HCT116 (cell line): ENCODE results near the gene NOP16. TPM values are rescaled to one million over a fixed set of nuclear protein-coding genes. Genes with fewer than 3 reads are reported as not detected.

ENCODE experiments used
- ATAC-seq: fragments of 200-7000 bp; cut with Tn5 transposase; 2 replicates; pipeline ENCODE4 v1.9.1; 2020; ENCODE audit warnings: mild to moderate bottlenecking, moderate library complexity
- BruUV-seq: library from RNA; stranded (reverse); fragments of 400-500 nt; replicated peaks from 2 replicates; lab custom pipeline; 2021; lab: Mats Ljungman, UMichigan
- CTCF ChIA-PET: fragments of 300-600 bp; sonication (Branson Sonifier 250); formaldehyde crosslinking; loops from one replicate; lab custom pipeline; 2021; ENCODE audit warnings: antibody characterized with exemption; lab: Charles Lee
- POLR2A ChIA-PET: fragments of 300-600, 350-600 bp; sonication (Branson Sonifier 250); formaldehyde crosslinking; loops from one replicate; lab custom pipeline; 2021; ENCODE audit warnings: antibody characterized with exemption; lab: Charles Lee
- RAD21 ChIA-PET, 2 experiments: fragments of 300-600 bp; sonication (Branson Sonifier 250); formaldehyde crosslinking; loops; one replicate each; lab custom pipeline; 2023; ENCODE audit warnings: low total read pairs in 2 of 2; ENCODE audit not compliant: uncharacterized antibody in 2 of 2, unreplicated experiment in 2 of 2, low non-redundant PET in 1 of 2; lab: Charles Lee
- DNase-seq: peaks from one replicate; pipeline ENCODE4 v3.0.0-alpha.2; 2010; ENCODE audit warnings: low read depth, low spot score
- H2AFZ ChIP-seq: fragments of 200-600 bp; shearing (Covaris generic), sonication (generic); 2 replicates; pipeline ENCODE4 v1.6.1; 2017; ENCODE audit warnings: low read depth, mixed run types, mixed read lengths, antibody characterized with exemption, low read length; ENCODE audit not compliant: poor library complexity, severe bottlenecking
- H3K27ac ChIP-seq: 2 replicates; pipeline ENCODE4 v1.5.1; 2012; ENCODE audit warnings: low read depth, low read length
- H3K27me3 ChIP-seq: fragments of 200-600 bp; sonication (generic); 2 replicates; pipeline ENCODE4 v1.6.1; 2016; ENCODE audit warnings: mixed run types, low read length, mixed read lengths; ENCODE audit not compliant: insufficient read depth
- H3K36me3 ChIP-seq, 2 experiments: fragments of 200-500 bp in 1 of 2; fragments of 200-600 bp in 1 of 2; sonication (Bioruptor generic) in 1 of 2; sonication (generic) in 1 of 2; 2 replicates each; pipeline versions ENCODE4 v1.5.1 to v1.6.1; 2014 to 2016; ENCODE audit warnings: low read length in 2 of 2, inconsistent platforms in 1 of 2, mixed read lengths in 1 of 2, mixed run types in 1 of 2; ENCODE audit not compliant: insufficient read depth in 2 of 2, control insufficient read depth in 1 of 2
- H3K4me1 ChIP-seq, 2 experiments: fragments of 200-600 bp in 1 of 2; sonication (generic) in 1 of 2; 2 replicates each; pipeline versions ENCODE4 v1.5.1 to v1.6.1; 2012 to 2017; ENCODE audit warnings: low read length in 2 of 2, inconsistent platforms in 1 of 2, mild to moderate bottlenecking in 1 of 2, mixed read lengths in 1 of 2, mixed run types in 1 of 2, moderate library complexity in 1 of 2; ENCODE audit not compliant: insufficient read depth in 2 of 2, control insufficient read depth in 1 of 2
- H3K4me2 ChIP-seq: fragments of 200-600 bp; sonication (generic); 2 replicates; pipeline ENCODE4 v1.6.1; 2017; ENCODE audit warnings: mixed run types, low read length, mixed read lengths
- H3K4me3 ChIP-seq, 2 experiments: fragments of 200-600 bp in 1 of 2; sonication (generic) in 1 of 2; replicated peaks in 1 of 2; 2 replicates each; pipeline ENCODE4 v1.5.1; 2011 to 2016; ENCODE audit warnings: low read length in 2 of 2, control low read depth in 1 of 2, low read depth in 1 of 2, mild to moderate bottlenecking in 1 of 2, mixed read lengths in 1 of 2, mixed run types in 1 of 2
- H3K79me2 ChIP-seq: fragments of 200-600 bp; sonication (generic); 2 replicates; pipeline ENCODE4 v1.6.1; 2017; ENCODE audit warnings: mild to moderate bottlenecking, mixed run types, low read length, moderate library complexity, mixed read lengths; ENCODE audit not compliant: insufficient read depth
- H3K9ac ChIP-seq: fragments of 200-600 bp; sonication (generic); 2 replicates; pipeline ENCODE4 v1.6.1; 2016; ENCODE audit warnings: low read length, mixed read lengths
- H3K9me2 ChIP-seq: fragments of 200-600 bp; sonication (generic), shearing (Covaris generic); 2 replicates; pipeline ENCODE4 v1.6.1; 2017; ENCODE audit warnings: mixed run types, mild to moderate bottlenecking, moderate library complexity; ENCODE audit not compliant: insufficient read depth
- H3K9me3 ChIP-seq, 2 experiments: fragments of 200-500 bp in 1 of 2; fragments of 200-600 bp in 1 of 2; sonication (Bioruptor generic) in 1 of 2; sonication (generic) in 1 of 2; 2 replicates each; pipeline ENCODE4 v1.6.1; 2014 to 2017; ENCODE audit warnings: low read length in 2 of 2, mixed read lengths in 2 of 2, inconsistent platforms in 1 of 2, low read depth in 1 of 2, mild to moderate bottlenecking in 1 of 2, mixed run types in 1 of 2, moderate library complexity in 1 of 2; ENCODE audit not compliant: control insufficient read depth in 1 of 2, insufficient read depth in 1 of 2
- H4K20me1 ChIP-seq: fragments of 200-600 bp; sonication (generic), shearing (Covaris generic); 2 replicates; pipeline ENCODE4 v1.6.1; 2017; ENCODE audit warnings: mixed run types, mild to moderate bottlenecking, moderate library complexity; ENCODE audit not compliant: insufficient read depth
- CBX3 ChIP-seq: IDR thresholded peaks from 2 replicates; pipeline ENCODE4 v1.6.1; 2012; ENCODE audit warnings: low read depth
- CEBPB ChIP-seq: IDR thresholded peaks from 2 replicates; pipeline ENCODE4 v1.6.1; 2012; ENCODE audit warnings: low read depth
- ELF1 ChIP-seq: IDR thresholded peaks from 2 replicates; pipeline ENCODE4 v1.6.1; 2012; ENCODE audit warnings: low read depth, borderline replicate concordance
- EZH2 ChIP-seq: fragments of 200-600 bp; sonication (generic); IDR thresholded peaks from 2 replicates; pipeline ENCODE4 v1.6.1; 2017; ENCODE audit warnings: antibody characterized with exemption, mixed run types
- FOSL1 ChIP-seq: IDR thresholded peaks from 2 replicates; pipeline ENCODE4 v1.6.1; 2012; ENCODE audit warnings: low read depth
- JUND ChIP-seq: IDR thresholded peaks from 2 replicates; pipeline ENCODE4 v1.6.1; 2012
- POLR2A ChIP-seq: IDR thresholded peaks from 2 replicates; pipeline ENCODE4 v1.7.0; 2011; ENCODE audit warnings: borderline replicate concordance; ENCODE audit not compliant: insufficient read depth, insufficient read length; ENCODE audit errors: extremely low read depth
- POLR2AphosphoS5 ChIP-seq: IDR thresholded peaks from 2 replicates; pipeline ENCODE4 v1.6.1; 2011; ENCODE audit warnings: mild to moderate bottlenecking, low read depth, low read length, moderate library complexity
- RAD21 ChIP-seq: IDR thresholded peaks from 2 replicates; pipeline ENCODE4 v1.6.1; 2012; ENCODE audit warnings: low read depth, mild to moderate bottlenecking
- SIN3A ChIP-seq: IDR thresholded peaks from 2 replicates; pipeline ENCODE4 v1.6.1; 2012; ENCODE audit warnings: low read depth
- SP1 ChIP-seq: IDR thresholded peaks from 2 replicates; pipeline ENCODE4 v1.6.1; 2012; ENCODE audit warnings: low read depth
- TCF7L2 ChIP-seq: IDR thresholded peaks from 2 replicates; pipeline ENCODE4 v1.7.0; 2011; ENCODE audit warnings: borderline replicate concordance, inconsistent platforms; ENCODE audit not compliant: insufficient read depth, insufficient read length; ENCODE audit errors: extremely low read depth
- YY1 ChIP-seq: IDR thresholded peaks from 2 replicates; pipeline ENCODE4 v1.6.1; 2011; ENCODE audit warnings: low read length, low read depth, moderate library complexity, mild to moderate bottlenecking; ENCODE audit not compliant: insufficient replicate concordance; ENCODE audit errors: extremely low read depth
- ZFX ChIP-seq: fragments of 450-650 bp; IDR thresholded peaks from 2 replicates; pipeline ENCODE4 v1.6.1; 2017
- ZNF274 ChIP-seq: fragments of 200-500 bp; sonication (Bioruptor generic); IDR thresholded peaks from 2 replicates; pipeline ENCODE4 v1.6.1; 2014; ENCODE audit warnings: mild to moderate bottlenecking, low read depth, low read length, inconsistent platforms
- intact Hi-C: fragments of 100-400 bp; cut with micrococcal nuclease; formaldehyde crosslinking; loops from 2 replicates; pipeline ENCODE4 v1.10.0; 2022
- total RNA-seq: library from RNA; stranded (reverse); gene quantifications from one replicate; pipeline ENCODE4 v1.2.1, GENCODE V29; 2021; ENCODE audit not compliant: unreplicated experiment
- TF ChIP-seq, protein P1 (sequence below): IDR thresholded peaks from 2 replicates; pipeline ENCODE4 v1.6.1; 2011; ENCODE audit warnings: mild to moderate bottlenecking, low read length, moderate library complexity; ENCODE audit not compliant: insufficient replicate concordance; ENCODE audit errors: extremely low read depth
- TF ChIP-seq, protein P2 (sequence below): IDR thresholded peaks from 2 replicates; pipeline ENCODE4 v1.6.1; 2012
- TF ChIP-seq, protein P3 (sequence below), 3 experiments: fragments of 200-600 bp in 1 of 3; sonication (generic) in 1 of 3; IDR thresholded peaks in 2 of 3; conservative IDR thresholded peaks in 1 of 3; 2 replicates each; pipeline ENCODE4 v1.5.1; 2012 to 2017; ENCODE audit warnings: low read depth in 2 of 3, low read length in 2 of 3, antibody characterized with exemption in 1 of 3, borderline replicate concordance in 1 of 3, control low read depth in 1 of 3, mild to moderate bottlenecking in 1 of 3, mixed read lengths in 1 of 3, mixed run types in 1 of 3, moderate library complexity in 1 of 3; ENCODE audit not compliant: insufficient read depth in 1 of 3
- TF ChIP-seq, protein P4 (sequence below): IDR thresholded peaks from 2 replicates; pipeline ENCODE4 v1.6.1; 2012; ENCODE audit warnings: low read depth
- TF ChIP-seq, protein P5 (sequence below): IDR thresholded peaks from 2 replicates; pipeline ENCODE4 v1.6.1; 2012

NOP16 gene
- total RNA-seq, 1 experiment from 2014 or later = 67.1 TPM

DNA sequence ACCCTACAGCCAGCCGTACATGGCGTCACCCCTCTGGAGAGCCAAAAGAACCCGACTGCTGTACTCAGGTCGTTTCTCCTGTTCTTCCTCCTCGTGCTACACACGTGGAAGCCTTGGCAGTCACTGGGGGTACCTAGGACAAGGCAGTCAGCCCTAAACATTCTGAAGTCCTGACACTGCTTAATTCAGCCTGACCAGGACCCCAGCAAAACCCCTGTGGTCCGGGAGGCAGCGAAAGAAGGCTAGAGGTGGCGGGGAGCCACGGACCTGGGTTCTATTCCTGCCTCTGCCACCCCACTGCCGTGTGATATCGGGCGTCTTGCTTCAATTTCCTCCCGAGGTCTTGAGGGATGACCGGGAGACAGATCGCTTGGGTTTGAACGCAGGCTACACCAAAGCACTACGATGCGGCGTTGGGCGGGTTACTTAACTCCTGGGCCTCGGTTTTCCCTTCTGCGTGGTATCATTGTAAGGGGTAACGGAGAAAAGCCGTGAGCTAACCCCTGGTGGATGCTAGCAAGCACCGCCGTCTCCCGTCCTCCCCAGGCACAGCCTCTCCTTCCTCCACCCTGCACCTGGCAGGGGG lies 23.5 kb downstream of the NOP16 start:
- no peaks in the 10 kb centered on the region for H4K20me1 ChIP-seq
- BruUV-seq = no TSS peak
- ATAC-seq (no peak), DNase-seq (no peak)
- H3K9ac ChIP-seq = no peak overlapping the region
- ChIA-PET RAD21 (no interaction called here), POLR2A (no interaction called here)
- H3K27me3 ChIP-seq = no peaks in the 10 kb centered on the region
- H3K9me3 ChIP-seq = no peaks in the 10 kb centered on the region
- no peak overlapping the region for H3K4me3 ChIP-seq
- no peaks in the 10 kb centered on the region for H3K36me3 ChIP-seq
- H3K27ac ChIP-seq = no peak overlapping the region
- H3K4me1 ChIP-seq = peaks cover 9 to 19% of the 10 kb centered on the region in 2 experiments
- no peak overlapping the region for H3K4me2 ChIP-seq
- intact Hi-C loops = no loop called here
- H2AFZ ChIP-seq = no peak overlapping the region
- TF ChIP-seq ELF1 (no peak), EZH2 (no peak), CBX3 (no peak), POLR2A (no peak), CEBPB (no peak), ZNF274 (no peak), SP1 (no peak), JUND (no peak), FOSL1 (no peak), ZFX (no peak), TCF7L2 (no peak), YY1 (no peak), POLR2AphosphoS5 (no peak), RAD21 (no peak), SIN3A (no peak)
- TF ChIP-seq, protein P1, sequence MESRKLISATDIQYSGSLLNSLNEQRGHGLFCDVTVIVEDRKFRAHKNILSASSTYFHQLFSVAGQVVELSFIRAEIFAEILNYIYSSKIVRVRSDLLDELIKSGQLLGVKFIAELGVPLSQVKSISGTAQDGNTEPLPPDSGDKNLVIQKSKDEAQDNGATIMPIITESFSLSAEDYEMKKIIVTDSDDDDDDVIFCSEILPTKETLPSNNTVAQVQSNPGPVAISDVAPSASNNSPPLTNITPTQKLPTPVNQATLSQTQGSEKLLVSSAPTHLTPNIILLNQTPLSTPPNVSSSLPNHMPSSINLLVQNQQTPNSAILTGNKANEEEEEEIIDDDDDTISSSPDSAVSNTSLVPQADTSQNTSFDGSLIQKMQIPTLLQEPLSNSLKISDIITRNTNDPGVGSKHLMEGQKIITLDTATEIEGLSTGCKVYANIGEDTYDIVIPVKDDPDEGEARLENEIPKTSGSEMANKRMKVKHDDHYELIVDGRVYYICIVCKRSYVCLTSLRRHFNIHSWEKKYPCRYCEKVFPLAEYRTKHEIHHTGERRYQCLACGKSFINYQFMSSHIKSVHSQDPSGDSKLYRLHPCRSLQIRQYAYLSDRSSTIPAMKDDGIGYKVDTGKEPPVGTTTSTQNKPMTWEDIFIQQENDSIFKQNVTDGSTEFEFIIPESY = no peak
- TF ChIP-seq, protein P2, sequence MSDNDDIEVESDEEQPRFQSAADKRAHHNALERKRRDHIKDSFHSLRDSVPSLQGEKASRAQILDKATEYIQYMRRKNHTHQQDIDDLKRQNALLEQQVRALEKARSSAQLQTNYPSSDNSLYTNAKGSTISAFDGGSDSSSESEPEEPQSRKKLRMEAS = no peak
- TF ChIP-seq, protein P3, sequence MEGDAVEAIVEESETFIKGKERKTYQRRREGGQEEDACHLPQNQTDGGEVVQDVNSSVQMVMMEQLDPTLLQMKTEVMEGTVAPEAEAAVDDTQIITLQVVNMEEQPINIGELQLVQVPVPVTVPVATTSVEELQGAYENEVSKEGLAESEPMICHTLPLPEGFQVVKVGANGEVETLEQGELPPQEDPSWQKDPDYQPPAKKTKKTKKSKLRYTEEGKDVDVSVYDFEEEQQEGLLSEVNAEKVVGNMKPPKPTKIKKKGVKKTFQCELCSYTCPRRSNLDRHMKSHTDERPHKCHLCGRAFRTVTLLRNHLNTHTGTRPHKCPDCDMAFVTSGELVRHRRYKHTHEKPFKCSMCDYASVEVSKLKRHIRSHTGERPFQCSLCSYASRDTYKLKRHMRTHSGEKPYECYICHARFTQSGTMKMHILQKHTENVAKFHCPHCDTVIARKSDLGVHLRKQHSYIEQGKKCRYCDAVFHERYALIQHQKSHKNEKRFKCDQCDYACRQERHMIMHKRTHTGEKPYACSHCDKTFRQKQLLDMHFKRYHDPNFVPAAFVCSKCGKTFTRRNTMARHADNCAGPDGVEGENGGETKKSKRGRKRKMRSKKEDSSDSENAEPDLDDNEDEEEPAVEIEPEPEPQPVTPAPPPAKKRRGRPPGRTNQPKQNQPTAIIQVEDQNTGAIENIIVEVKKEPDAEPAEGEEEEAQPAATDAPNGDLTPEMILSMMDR (IDR thresholded peaks at IDR 0.05 in 2 of 3, conservative IDR thresholded peaks at IDR 0.05 in 1 of 3; ENCODE audit: borderline replicate concordance in 1 of 3, insufficient read depth in 1 of 3, low read depth in 2 of 3, low read length in 2 of 3) = no peak
- TF ChIP-seq, protein P4, sequence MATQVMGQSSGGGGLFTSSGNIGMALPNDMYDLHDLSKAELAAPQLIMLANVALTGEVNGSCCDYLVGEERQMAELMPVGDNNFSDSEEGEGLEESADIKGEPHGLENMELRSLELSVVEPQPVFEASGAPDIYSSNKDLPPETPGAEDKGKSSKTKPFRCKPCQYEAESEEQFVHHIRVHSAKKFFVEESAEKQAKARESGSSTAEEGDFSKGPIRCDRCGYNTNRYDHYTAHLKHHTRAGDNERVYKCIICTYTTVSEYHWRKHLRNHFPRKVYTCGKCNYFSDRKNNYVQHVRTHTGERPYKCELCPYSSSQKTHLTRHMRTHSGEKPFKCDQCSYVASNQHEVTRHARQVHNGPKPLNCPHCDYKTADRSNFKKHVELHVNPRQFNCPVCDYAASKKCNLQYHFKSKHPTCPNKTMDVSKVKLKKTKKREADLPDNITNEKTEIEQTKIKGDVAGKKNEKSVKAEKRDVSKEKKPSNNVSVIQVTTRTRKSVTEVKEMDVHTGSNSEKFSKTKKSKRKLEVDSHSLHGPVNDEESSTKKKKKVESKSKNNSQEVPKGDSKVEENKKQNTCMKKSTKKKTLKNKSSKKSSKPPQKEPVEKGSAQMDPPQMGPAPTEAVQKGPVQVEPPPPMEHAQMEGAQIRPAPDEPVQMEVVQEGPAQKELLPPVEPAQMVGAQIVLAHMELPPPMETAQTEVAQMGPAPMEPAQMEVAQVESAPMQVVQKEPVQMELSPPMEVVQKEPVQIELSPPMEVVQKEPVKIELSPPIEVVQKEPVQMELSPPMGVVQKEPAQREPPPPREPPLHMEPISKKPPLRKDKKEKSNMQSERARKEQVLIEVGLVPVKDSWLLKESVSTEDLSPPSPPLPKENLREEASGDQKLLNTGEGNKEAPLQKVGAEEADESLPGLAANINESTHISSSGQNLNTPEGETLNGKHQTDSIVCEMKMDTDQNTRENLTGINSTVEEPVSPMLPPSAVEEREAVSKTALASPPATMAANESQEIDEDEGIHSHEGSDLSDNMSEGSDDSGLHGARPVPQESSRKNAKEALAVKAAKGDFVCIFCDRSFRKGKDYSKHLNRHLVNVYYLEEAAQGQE = no peak
- TF ChIP-seq, protein P5, sequence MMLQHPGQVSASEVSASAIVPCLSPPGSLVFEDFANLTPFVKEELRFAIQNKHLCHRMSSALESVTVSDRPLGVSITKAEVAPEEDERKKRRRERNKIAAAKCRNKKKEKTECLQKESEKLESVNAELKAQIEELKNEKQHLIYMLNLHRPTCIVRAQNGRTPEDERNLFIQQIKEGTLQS = no peak
- TF ChIP-seq, all 23 proteins: peak for 0
- CTCF ChIA-PET = no interaction called here
- H3K79me2 ChIP-seq = peaks cover 16% of the 10 kb centered on the region
- H3K9me2 ChIP-seq = no peaks in the 10 kb centered on the region
